Effector memory CD8-positive, alpha-beta T cell (primary cell): ENCODE measurements around the gene NODAL.

Experiments
- ATAC-seq: fragments of 150-1000 bp; cut with Tn5 transposase; replicated peaks from 2 replicates; pipeline ENCODE4 v1.10.0; 2021; ENCODE audit warnings: mild to moderate bottlenecking, moderate library complexity
- DNase-seq, 3 experiments: peaks; one replicate each; pipeline ENCODE4 v3.0.0; 2021
- H3K27ac Mint-ChIP-seq, 2 donors: one replicate each; pipeline ENCODE4 v1.8.0; 2022; ENCODE audit warnings: mild to moderate bottlenecking in 2 of 2, mixed read lengths in 2 of 2, moderate library complexity in 2 of 2
- H3K27me3 Mint-ChIP-seq, 2 donors: one replicate each; pipeline ENCODE4 v1.8.0; 2022; ENCODE audit warnings: mixed read lengths in 2 of 2
- H3K36me3 Mint-ChIP-seq: one replicate; pipeline ENCODE4 v1.8.0; 2022; ENCODE audit warnings: mild to moderate bottlenecking, moderate library complexity, mixed read lengths; ENCODE audit not compliant: insufficient read depth
- H3K4me1 Mint-ChIP-seq, 2 donors: one replicate each; pipeline ENCODE4 v1.8.0; 2022; ENCODE audit warnings: low read depth in 2 of 2, mixed read lengths in 2 of 2
- H3K4me3 Mint-ChIP-seq, 2 donors: one replicate each; pipeline ENCODE4 v1.8.0; 2022; ENCODE audit warnings: mild to moderate bottlenecking in 2 of 2, mixed read lengths in 2 of 2, moderate library complexity in 2 of 2
- H3K9me3 Mint-ChIP-seq, 2 donors: one replicate each; pipeline ENCODE4 v1.8.0; 2022; ENCODE audit warnings: mixed read lengths in 2 of 2

The NODAL gene

GRCh38 chr10:70458329-70459060, 17.0 kb upstream of the NODAL start:
- H3K27ac Mint-ChIP-seq = no peak overlapping the region
- peaks cover 0 to 4% of the 10 kb centered on the region in 2 donors for H3K4me1 Mint-ChIP-seq
- peak overlapping the region in 1 of 2 donors; percentile 14 for H3K4me3 Mint-ChIP-seq
- peaks cover 38 to 59% of the 10 kb centered on the region in 2 donors for H3K27me3 Mint-ChIP-seq
- H3K36me3 Mint-ChIP-seq = peaks cover 2% of the 10 kb centered on the region
- DNase-seq (no peak), ATAC-seq (peak; percentile 49)
- H3K9me3 Mint-ChIP-seq = no peaks in the 10 kb centered on the region

- no peak overlapping the region for H3K4me3 Mint-ChIP-seq
- H3K27ac Mint-ChIP-seq = no peak overlapping the region
- H3K4me1 Mint-ChIP-seq = peaks cover 0 to 4% of the 10 kb centered on the region in 2 donors
- DNase-seq (no peak), ATAC-seq (no peak)
- peaks cover 2% of the 10 kb centered on the region for H3K36me3 Mint-ChIP-seq
- peaks cover 38 to 59% of the 10 kb centered on the region in 2 donors for H3K27me3 Mint-ChIP-seq
- no peaks in the 10 kb centered on the region for H3K9me3 Mint-ChIP-seq
Observed at GRCh38 chr10:70457759-70458305, 16.4 kb upstream of the NODAL start.

- Mint-ChIP-seq H3K27ac (no peak overlapping the region), H3K36me3 (peaks cover 2% of the 10 kb centered on the region), H3K4me1 (peaks cover 0 to 2% of the 10 kb centered on the region in 2 donors), H3K9me3 (no peaks in the 10 kb centered on the region), H3K27me3 (peaks cover 37 to 58% of the 10 kb centered on the region in 2 donors), H3K4me3 (no peak overlapping the region)
- DNase-seq (no peak), ATAC-seq (no peak)
Observed at GRCh38 chr10:70456164-70456563, 14.7 kb upstream of the NODAL start.

GRCh38 chr10:70455213-70455630, 13.7 kb upstream of the NODAL start:
- DNase-seq (no peak), ATAC-seq (no peak)
- H3K27ac Mint-ChIP-seq = no peak overlapping the region
- H3K9me3 Mint-ChIP-seq = no peaks in the 10 kb centered on the region
- H3K4me1 Mint-ChIP-seq = no peaks in the 10 kb centered on the region
- no peak overlapping the region for H3K4me3 Mint-ChIP-seq
- H3K36me3 Mint-ChIP-seq = peaks cover 2% of the 10 kb centered on the region
- H3K27me3 Mint-ChIP-seq = peaks cover 36 to 58% of the 10 kb centered on the region in 2 donors

GRCh38 chr10:70448236-70448635, 6.8 kb upstream of the NODAL start:
- Mint-ChIP-seq H3K27ac (no peak overlapping the region), H3K36me3 (peaks cover 3% of the 10 kb centered on the region), H3K4me3 (no peak overlapping the region), H3K9me3 (no peaks in the 10 kb centered on the region), H3K4me1 (no peaks in the 10 kb centered on the region), H3K27me3 (peaks cover 25 to 45% of the 10 kb centered on the region in 2 donors)
- DNase-seq (no peak), ATAC-seq (no peak)

- H3K27me3 Mint-ChIP-seq = peaks cover 36 to 61% of the 10 kb centered on the region in 2 donors
- H3K36me3 Mint-ChIP-seq = peaks cover 3% of the 10 kb centered on the region
- peaks cover under 1 to 6% of the 10 kb centered on the region in 2 donors for H3K4me1 Mint-ChIP-seq
- DNase-seq (no peak), ATAC-seq (no peak)
- no peak overlapping the region for H3K4me3 Mint-ChIP-seq
- H3K9me3 Mint-ChIP-seq = no peaks in the 10 kb centered on the region
- no peak overlapping the region for H3K27ac Mint-ChIP-seq
Observed at GRCh38 chr10:70445718-70446657, 4.5 kb upstream of the NODAL start.

- Mint-ChIP-seq H3K4me3 (no peak overlapping the region), H3K27ac (no peak overlapping the region), H3K9me3 (no peaks in the 10 kb centered on the region), H3K27me3 (peaks cover 33 to 60% of the 10 kb centered on the region in 2 donors), H3K36me3 (peaks cover 3% of the 10 kb centered on the region), H3K4me1 (peaks cover 5 to 11% of the 10 kb centered on the region in 2 donors)
- DNase-seq (no peak), ATAC-seq (no peak)
Observed at GRCh38 chr10:70444744-70445143, 3.3 kb upstream of the NODAL start.

GRCh38 chr10:70442332-70442988, 979 bp upstream of the NODAL start:
- ATAC-seq (no peak), DNase-seq (no peak)
- Mint-ChIP-seq H3K27ac (no peak overlapping the region), H3K36me3 (peaks cover 2% of the 10 kb centered on the region), H3K9me3 (no peaks in the 10 kb centered on the region), H3K4me3 (peak overlapping the region; percentile 41 to 75), H3K4me1 (peaks cover 5 to 11% of the 10 kb centered on the region in 2 donors), H3K27me3 (peaks cover 38 to 58% of the 10 kb centered on the region in 2 donors)

GRCh38 chr10:70441895-70442309, 421 bp upstream of the NODAL start:
- no peak for DNase-seq
- no peak for ATAC-seq
- no peak overlapping the region for H3K27ac Mint-ChIP-seq
- peaks cover 38 to 58% of the 10 kb centered on the region in 2 donors for H3K27me3 Mint-ChIP-seq
- H3K36me3 Mint-ChIP-seq = no peaks in the 10 kb centered on the region
- peaks cover 5 to 11% of the 10 kb centered on the region in 2 donors for H3K4me1 Mint-ChIP-seq
- no peaks in the 10 kb centered on the region for H3K9me3 Mint-ChIP-seq
- H3K4me3 Mint-ChIP-seq = peak overlapping the region in 1 of 2 donors; percentile 75

- ATAC-seq = peak; percentile 37
- Mint-ChIP-seq H3K4me3 (peak overlapping the region; percentile 62 to 75), H3K9me3 (no peaks in the 10 kb centered on the region), H3K4me1 (peaks cover 5 to 11% of the 10 kb centered on the region in 2 donors), H3K27me3 (peaks cover 38 to 58% of the 10 kb centered on the region in 2 donors), H3K36me3 (no peaks in the 10 kb centered on the region), H3K27ac (no peak overlapping the region)
- DNase-seq = no peak
Observed at GRCh38 chr10:70440296-70441160, 953 bp downstream of the NODAL start.

GRCh38 chr10:70437721-70438120, 3.8 kb downstream of the NODAL start:
- Mint-ChIP-seq H3K4me1 (peaks cover 11 to 14% of the 10 kb centered on the region in 2 donors), H3K36me3 (no peaks in the 10 kb centered on the region), H3K27ac (no peak overlapping the region), H3K27me3 (peaks cover 27 to 40% of the 10 kb centered on the region in 2 donors), H3K4me3 (no peak overlapping the region), H3K9me3 (no peaks in the 10 kb centered on the region)
- DNase-seq = no peak
- ATAC-seq = no peak
